ENCODE data around the gene GRIN2A. TPM values are rescaled to one million over a fixed set of nuclear protein-coding genes. Genes with fewer than 3 reads are reported as not detected.

The GRIN2A gene
- total RNA-seq, 2 donors from 2014 or later = 0.27 to 2.5 TPM

- ATAC-seq (ENCODE audit: insufficient number of reproducible peaks, low FRiP score, low read depth) = no peak
- H3K4me1 ChIP-seq (ENCODE audit: control insufficient read depth in 1 of 2, low read depth in 2 of 2) = no peaks in the 10 kb centered on the region
- no peak overlapping the region for H3K4me3 ChIP-seq
Observed at GRCh38 chr16:9757687-9758086, 424.5 kb downstream of the GRIN2A start.

GRCh38 chr16:9756434-9756833, 425.8 kb downstream of the GRIN2A start:
- Histone ChIP-seq H3K9me3 (no peaks in the 10 kb centered on the region), H3K4me3 (no peak overlapping the region), H3K27me3 (replicated peaks; ENCODE audit: insufficient read depth) (no peaks in the 10 kb centered on the region), H3K36me3 (no peaks in the 10 kb centered on the region), H3K27ac (no peak overlapping the region), H3K4me1 (ENCODE audit: control insufficient read depth in 1 of 2, low read depth in 2 of 2) (no peaks in the 10 kb centered on the region)
- TF ChIP-seq CTCF (IDR thresholded peaks at IDR 0.05) = no peak
- no peak for ATAC-seq (ENCODE audit: insufficient number of reproducible peaks, low FRiP score, low read depth)
- no peak for DNase-seq (ENCODE audit: low spot score)

More at GRCh38 chr16:9757687-9758086, 424.5 kb downstream of the GRIN2A start:
- DNase-seq (ENCODE audit: low spot score) = no peak
- no peak for TF ChIP-seq CTCF (IDR thresholded peaks at IDR 0.05)
- no peaks in the 10 kb centered on the region for H3K36me3 ChIP-seq
- no peaks in the 10 kb centered on the region for H3K27me3 ChIP-seq (replicated peaks; ENCODE audit: insufficient read depth)
- no peak overlapping the region for H3K27ac ChIP-seq
- H3K9me3 ChIP-seq = no peaks in the 10 kb centered on the region

GRCh38 chr16:9755081-9755480, 427.1 kb downstream of the GRIN2A start:
- no peak for TF ChIP-seq CTCF (IDR thresholded peaks at IDR 0.05)
- no peak for DNase-seq (ENCODE audit: low spot score)
- H3K4me1 ChIP-seq (ENCODE audit: control insufficient read depth in 1 of 2, low read depth in 2 of 2) = no peaks in the 10 kb centered on the region
- no peaks in the 10 kb centered on the region for H3K9me3 ChIP-seq
- no peaks in the 10 kb centered on the region for H3K36me3 ChIP-seq
- ATAC-seq (ENCODE audit: insufficient number of reproducible peaks, low FRiP score, low read depth) = no peak
- no peak overlapping the region for H3K4me3 ChIP-seq
- no peak overlapping the region for H3K27ac ChIP-seq
- H3K27me3 ChIP-seq (replicated peaks; ENCODE audit: insufficient read depth) = no peaks in the 10 kb centered on the region

- ATAC-seq (ENCODE audit: insufficient number of reproducible peaks, low FRiP score, low read depth) = no peak
- no peaks in the 10 kb centered on the region for H3K9me3 ChIP-seq
- no peaks in the 10 kb centered on the region for H3K27me3 ChIP-seq (replicated peaks; ENCODE audit: insufficient read depth)
- H3K27ac ChIP-seq = no peak overlapping the region
- H3K4me3 ChIP-seq = no peak overlapping the region
- no peak for TF ChIP-seq CTCF (IDR thresholded peaks at IDR 0.05)
- H3K4me1 ChIP-seq (ENCODE audit: control insufficient read depth in 1 of 2, low read depth in 2 of 2) = no peaks in the 10 kb centered on the region
- DNase-seq (ENCODE audit: low spot score) = no peak
- no peaks in the 10 kb centered on the region for H3K36me3 ChIP-seq
Observed at GRCh38 chr16:9741776-9742175, 440.5 kb downstream of the GRIN2A start.

- no peak overlapping the region for H3K27ac ChIP-seq
- H3K9me3 ChIP-seq = no peaks in the 10 kb centered on the region
- H3K36me3 ChIP-seq = no peaks in the 10 kb centered on the region
- H3K4me3 ChIP-seq = no peak overlapping the region
- no peaks in the 10 kb centered on the region for H3K27me3 ChIP-seq (replicated peaks; ENCODE audit: insufficient read depth)
- no peak for ATAC-seq (ENCODE audit: insufficient number of reproducible peaks, low FRiP score, low read depth)
- no peak for TF ChIP-seq CTCF (IDR thresholded peaks at IDR 0.05)
- H3K4me1 ChIP-seq (ENCODE audit: control insufficient read depth in 1 of 2, low read depth in 2 of 2) = no peaks in the 10 kb centered on the region
- DNase-seq (ENCODE audit: low spot score) = no peak
Observed at GRCh38 chr16:9739301-9739700, 442.9 kb downstream of the GRIN2A start.
